Lower leg skin (tissue), 4 donors: ENCODE data around the gene OR10A7. TPM values are rescaled to one million over a fixed set of nuclear protein-coding genes. Genes with fewer than 3 reads are reported as not detected.

Source experiments
- DNase-seq, 2 donors: peaks; one replicate each; pipeline ENCODE4 v3.0.0-alpha.2; 2019; ENCODE audit warnings: low spot score in 2 of 2
- H3K4me3 ChIP-seq: fragments of 200-600 bp; sonication (generic); 2 replicates; pipeline ENCODE4 v1.5.1; 2017; ENCODE audit warnings: mild to moderate bottlenecking, low read depth; ENCODE audit not compliant: poor library complexity, severe bottlenecking
- POLR2A ChIP-seq, 2 donors: fragments of 450-650 bp; IDR thresholded peaks; one replicate each; pipeline ENCODE4 v1.6.1; 2016 to 2017; ENCODE audit warnings: antibody characterized with exemption in 2 of 2, mild to moderate bottlenecking in 1 of 2, moderate library complexity in 1 of 2
- WGBS, 2 donors: methylation state at CpG; one replicate each; pipeline ENCODE4 v1.1.5; 2018; 5-methylcytosine and 5-hydroxymethylcytosine counted together
- intact Hi-C: fragments of 100-400 bp; cut with DNase I; formaldehyde crosslinking; loops from one replicate; pipeline ENCODE4 v1.15.0; 2023; ENCODE audit warnings: low total_unique reads
- total RNA-seq, 4 donors: library from RNA; depleted of rRNA; stranded (reverse); fragments of >200 nt; gene quantifications; one replicate each; pipeline ENCODE4 v1.1.0, GENCODE V29; 2016
- TF ChIP-seq, protein P1 (sequence below), 3 donors: fragments of 450-650 bp; IDR thresholded peaks; one replicate each; pipeline ENCODE4 v1.5.1; 2016; ENCODE audit warnings: antibody characterized with exemption in 3 of 3, mild to moderate bottlenecking in 3 of 3, moderate library complexity in 2 of 3

Gene OR10A7
- total RNA-seq, 4 donors from 2014 or later, result not detected

DNA sequence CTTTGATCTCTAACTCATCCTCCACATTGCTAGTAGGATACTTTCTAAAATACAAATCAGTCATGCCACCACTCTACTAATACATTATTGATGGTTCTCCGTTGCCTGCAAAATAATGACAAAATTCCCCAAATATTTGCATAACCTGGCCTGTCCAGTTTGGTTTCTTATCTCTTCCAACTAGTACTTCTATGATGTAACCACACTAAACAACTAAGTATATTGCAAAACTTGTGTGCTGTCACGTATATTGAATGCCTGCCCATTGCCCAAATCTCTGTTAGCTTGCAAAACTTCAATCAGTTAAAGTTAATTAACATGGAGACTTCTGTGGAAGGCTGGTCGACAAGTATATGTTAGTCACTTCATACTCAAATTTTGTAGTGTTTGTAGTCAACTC lies 30.1 kb downstream of the OR10A7 start:
- TF ChIP-seq, protein P1, sequence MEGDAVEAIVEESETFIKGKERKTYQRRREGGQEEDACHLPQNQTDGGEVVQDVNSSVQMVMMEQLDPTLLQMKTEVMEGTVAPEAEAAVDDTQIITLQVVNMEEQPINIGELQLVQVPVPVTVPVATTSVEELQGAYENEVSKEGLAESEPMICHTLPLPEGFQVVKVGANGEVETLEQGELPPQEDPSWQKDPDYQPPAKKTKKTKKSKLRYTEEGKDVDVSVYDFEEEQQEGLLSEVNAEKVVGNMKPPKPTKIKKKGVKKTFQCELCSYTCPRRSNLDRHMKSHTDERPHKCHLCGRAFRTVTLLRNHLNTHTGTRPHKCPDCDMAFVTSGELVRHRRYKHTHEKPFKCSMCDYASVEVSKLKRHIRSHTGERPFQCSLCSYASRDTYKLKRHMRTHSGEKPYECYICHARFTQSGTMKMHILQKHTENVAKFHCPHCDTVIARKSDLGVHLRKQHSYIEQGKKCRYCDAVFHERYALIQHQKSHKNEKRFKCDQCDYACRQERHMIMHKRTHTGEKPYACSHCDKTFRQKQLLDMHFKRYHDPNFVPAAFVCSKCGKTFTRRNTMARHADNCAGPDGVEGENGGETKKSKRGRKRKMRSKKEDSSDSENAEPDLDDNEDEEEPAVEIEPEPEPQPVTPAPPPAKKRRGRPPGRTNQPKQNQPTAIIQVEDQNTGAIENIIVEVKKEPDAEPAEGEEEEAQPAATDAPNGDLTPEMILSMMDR (IDR thresholded peaks at IDR 0.05), result no peak
- TF ChIP-seq POLR2A (IDR thresholded peaks at IDR 0.05), result no peak

DNA sequence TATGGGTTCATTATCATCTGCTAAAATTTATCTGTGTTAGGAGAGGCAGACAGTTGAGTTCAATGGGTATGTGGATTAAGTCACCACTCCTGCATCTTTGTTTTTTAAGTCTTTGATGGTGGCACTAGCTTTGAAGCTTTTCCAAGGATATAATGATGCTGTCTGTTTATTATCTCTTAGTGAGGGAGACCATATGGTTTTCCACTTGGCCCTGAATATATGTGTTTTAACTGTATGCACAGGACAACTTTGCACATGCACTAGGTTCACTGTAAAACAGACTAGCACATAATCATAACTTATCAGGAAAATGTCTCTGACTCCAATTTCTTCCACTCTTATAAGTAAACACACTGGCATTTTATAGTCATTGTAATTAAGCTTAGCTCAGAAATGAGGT lies 32.5 kb downstream of the OR10A7 start:
- intact Hi-C loops, result no loop called here
- H3K4me3 ChIP-seq, result no peak overlapping the region
- no peak for DNase-seq
- TF ChIP-seq, protein P1 (IDR thresholded peaks at IDR 0.05), result no peak
- TF ChIP-seq POLR2A (IDR thresholded peaks at IDR 0.05), result no peak

More for the DNA sequence above, 30.1 kb downstream of the OR10A7 start:
- H3K4me3 ChIP-seq, result no peak overlapping the region
- WGBS, 2 donors, result 52 to 63% methylated on average over 3 of the region's 3 CpGs
- intact Hi-C loops, result no loop called here
- no peak for DNase-seq

DNA sequence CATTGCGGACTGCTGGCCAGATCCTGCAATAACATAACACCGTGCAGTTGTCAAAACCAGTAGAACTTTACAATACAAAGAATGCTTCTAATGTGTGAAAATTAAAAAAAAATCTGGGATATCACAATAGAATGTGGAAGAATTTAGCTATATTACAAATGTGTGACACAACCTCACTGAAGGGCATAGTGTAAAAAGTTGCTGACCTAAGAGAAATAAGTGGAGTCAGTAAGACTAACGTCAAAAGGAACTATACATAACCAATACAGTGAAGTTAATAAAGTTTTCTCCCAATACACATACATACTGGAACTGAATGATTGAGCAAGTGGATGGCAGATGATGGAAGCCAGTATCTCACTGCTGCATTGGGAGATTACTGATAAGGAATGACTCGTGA lies 36.0 kb downstream of the OR10A7 start:
- no peak overlapping the region for H3K4me3 ChIP-seq
- 92 to 94% methylated on average over 4 of the region's 4 CpGs for WGBS, 2 donors
- DNase-seq, result no peak
- intact Hi-C loops, result no loop called here
- TF ChIP-seq, protein P1 (IDR thresholded peaks at IDR 0.05), result no peak
- no peak for TF ChIP-seq POLR2A (IDR thresholded peaks at IDR 0.05)

DNA sequence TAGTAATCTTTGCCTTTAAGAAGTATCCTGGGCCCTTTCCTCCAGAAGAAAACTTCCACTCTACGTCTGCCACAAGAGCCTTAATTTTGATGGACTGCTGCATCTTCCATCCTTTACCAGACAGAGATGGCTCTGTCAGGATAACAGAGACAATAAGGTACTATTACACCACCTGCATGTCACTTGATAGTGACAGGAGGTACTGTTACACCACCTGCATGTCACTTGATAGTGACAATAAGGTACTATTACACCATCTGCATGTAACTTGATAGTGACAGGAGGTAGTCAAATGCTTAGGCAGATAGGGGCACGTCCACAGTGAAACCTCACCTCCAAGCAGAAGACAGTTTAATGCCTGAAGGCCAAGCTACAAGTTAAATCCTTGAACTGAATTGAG lies 37.5 kb downstream of the OR10A7 start:
- H3K4me3 ChIP-seq, result no peak overlapping the region
- DNase-seq, result no peak
- 48 to 57% methylated on average over 2 of the region's 2 CpGs for WGBS, 2 donors
- intact Hi-C loops, result no loop called here
- TF ChIP-seq, protein P1 (IDR thresholded peaks at IDR 0.05), result no peak
- no peak for TF ChIP-seq POLR2A (IDR thresholded peaks at IDR 0.05)

Other genes starting within 250 kb of the OR10A7 start
- gene TESPA1, start 236.3 kb upstream of the OR10A7 start, total RNA-seq, result under 1 TPM in 1 of 4 donors, not detected in 3; 0.68 TPM
- not detected for gene NEUROD4, start 201.1 kb upstream of the OR10A7 start, total RNA-seq
- gene OR9K2, start 94.6 kb upstream of the OR10A7 start, total RNA-seq, result not detected
- not detected for gene OR6C74, start 23.6 kb downstream of the OR10A7 start, total RNA-seq
- gene OR6C6, start 75.5 kb downstream of the OR10A7 start, total RNA-seq, result not detected
- not detected for gene OR6C1, start 93.3 kb downstream of the OR10A7 start, total RNA-seq
- gene OR6C3, start 109.7 kb downstream of the OR10A7 start, total RNA-seq, result not detected
- not detected for gene OR6C75, start 141.9 kb downstream of the OR10A7 start, total RNA-seq
- not detected for gene OR6C65, start 179.5 kb downstream of the OR10A7 start, total RNA-seq
- not detected for gene OR6C76, start 205.2 kb downstream of the OR10A7 start, total RNA-seq
- gene OR6C2, start 223.1 kb downstream of the OR10A7 start, total RNA-seq, result not detected
- not detected for gene OR6C70, start 249.1 kb downstream of the OR10A7 start, total RNA-seq